ENCODE results near the gene SMAD2.

The SMAD2 gene

GRCh38 chr18:47872426-47872825 lies 58.0 kb downstream of the SMAD2 start:
- H3K27ac ChIP-seq (ENCODE audit: low read length) = no peak overlapping the region
- H3K27me3 ChIP-seq (ENCODE audit: low read depth, low read length) = no peaks in the 10 kb centered on the region
- peaks cover 0 to 10% of the 10 kb centered on the region in 2 donors for H3K4me1 ChIP-seq (ENCODE audit: control insufficient read depth in 1 of 2, insufficient read depth in 2 of 2, low read length in 2 of 2)
- peaks cover 0 to 8% of the 10 kb centered on the region in 2 donors for H3K36me3 ChIP-seq (ENCODE audit: control insufficient read depth in 1 of 2, insufficient read depth in 2 of 2, low read length in 2 of 2)
- H3K9me3 ChIP-seq (ENCODE audit: control insufficient read depth in 1 of 2, low read length in 2 of 2) = no peaks in the 10 kb centered on the region
- no peak overlapping the region for H3K4me3 ChIP-seq (ENCODE audit: low read depth in 1 of 2, low read length in 2 of 2)

DNA sequence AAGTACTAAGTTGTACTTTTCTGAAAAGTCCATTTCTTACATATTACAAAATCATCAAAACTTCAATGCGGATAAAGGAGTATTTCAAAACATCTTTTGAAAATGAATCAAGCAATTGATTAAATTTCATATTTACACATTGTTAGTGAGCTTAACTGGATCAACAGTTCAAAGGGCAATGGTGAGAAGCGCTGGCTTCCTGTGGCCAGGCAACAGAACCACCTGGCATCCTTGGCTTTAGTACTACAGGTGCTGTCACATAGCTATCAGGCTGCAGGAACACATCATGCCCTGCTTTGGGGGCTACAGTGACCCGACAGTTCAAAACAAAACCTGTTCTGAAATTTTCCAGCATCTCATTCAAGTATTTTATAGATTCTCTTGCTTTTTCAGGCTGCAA lies 59.2 kb downstream of the SMAD2 start:
- Histone ChIP-seq H3K27me3 (ENCODE audit: low read depth, low read length) (no peaks in the 10 kb centered on the region), H3K36me3 (ENCODE audit: control insufficient read depth in 1 of 2, insufficient read depth in 2 of 2, low read length in 2 of 2) (peaks cover 0 to 8% of the 10 kb centered on the region in 2 donors), H3K9me3 (ENCODE audit: control insufficient read depth in 1 of 2, low read length in 2 of 2) (no peaks in the 10 kb centered on the region), H3K4me1 (ENCODE audit: control insufficient read depth in 1 of 2, insufficient read depth in 2 of 2, low read length in 2 of 2) (peaks cover 0 to 10% of the 10 kb centered on the region in 2 donors), H3K4me3 (ENCODE audit: low read depth in 1 of 2, low read length in 2 of 2) (no peak overlapping the region), H3K27ac (ENCODE audit: low read length) (no peak overlapping the region)

DNA sequence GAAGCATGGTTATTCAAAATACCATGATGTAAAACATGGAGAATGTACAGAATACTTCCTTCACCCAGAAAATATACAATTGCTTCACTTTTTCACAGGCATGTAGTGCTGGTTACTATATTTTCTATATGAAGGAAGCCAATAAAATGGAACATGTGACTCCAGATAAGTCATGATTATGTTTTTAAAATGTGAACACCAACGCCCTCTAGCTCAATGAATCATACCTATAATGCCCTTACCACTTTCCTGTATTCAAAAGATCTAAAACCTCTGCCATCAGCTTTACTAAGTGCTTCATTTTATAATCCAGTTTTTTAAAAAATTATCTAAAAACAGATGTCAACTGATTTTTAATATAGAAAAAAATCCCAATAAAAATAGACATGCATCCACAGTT lies 59.9 kb downstream of the SMAD2 start:
- no peaks in the 10 kb centered on the region for H3K27me3 ChIP-seq (ENCODE audit: low read depth, low read length)
- H3K9me3 ChIP-seq (ENCODE audit: control insufficient read depth in 1 of 2, low read length in 2 of 2) = no peaks in the 10 kb centered on the region
- peaks cover 0 to 8% of the 10 kb centered on the region in 2 donors for H3K36me3 ChIP-seq (ENCODE audit: control insufficient read depth in 1 of 2, insufficient read depth in 2 of 2, low read length in 2 of 2)
- no peak overlapping the region for H3K27ac ChIP-seq (ENCODE audit: low read length)
- H3K4me1 ChIP-seq (ENCODE audit: control insufficient read depth in 1 of 2, insufficient read depth in 2 of 2, low read length in 2 of 2) = peaks cover 0 to 10% of the 10 kb centered on the region in 2 donors
- H3K4me3 ChIP-seq (ENCODE audit: low read depth in 1 of 2, low read length in 2 of 2) = no peak overlapping the region

DNA sequence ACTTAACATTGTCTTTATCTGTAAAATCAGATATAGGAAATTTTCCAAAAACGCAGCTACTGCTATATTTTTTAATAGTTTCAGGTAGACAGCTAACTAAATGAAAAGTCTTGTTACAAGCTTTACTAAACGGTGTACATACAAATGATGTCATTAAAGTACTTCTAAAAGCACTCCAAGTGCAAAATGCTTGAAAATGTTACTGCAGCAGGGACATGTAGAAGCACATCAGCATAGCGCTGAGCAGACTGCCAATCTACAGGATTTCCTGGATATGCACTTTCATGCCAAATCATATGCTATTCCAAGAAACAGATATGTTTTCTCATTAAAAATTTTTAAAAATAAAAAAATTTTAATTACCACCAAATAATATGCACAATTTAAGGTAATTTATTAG lies 61.7 kb downstream of the SMAD2 start:
- Histone ChIP-seq H3K27me3 (ENCODE audit: low read depth, low read length) (no peaks in the 10 kb centered on the region), H3K27ac (ENCODE audit: low read length) (no peak overlapping the region), H3K4me1 (ENCODE audit: control insufficient read depth in 1 of 2, insufficient read depth in 2 of 2, low read length in 2 of 2) (peaks cover 0 to 10% of the 10 kb centered on the region in 2 donors), H3K36me3 (ENCODE audit: control insufficient read depth in 1 of 2, insufficient read depth in 2 of 2, low read length in 2 of 2) (peaks cover 10 to 12% of the 10 kb centered on the region in 2 donors), H3K4me3 (ENCODE audit: low read depth in 1 of 2, low read length in 2 of 2) (no peak overlapping the region), H3K9me3 (ENCODE audit: control insufficient read depth in 1 of 2, low read length in 2 of 2) (no peaks in the 10 kb centered on the region)

- H3K4me3 ChIP-seq (ENCODE audit: low read depth in 1 of 2, low read length in 2 of 2) = no peak overlapping the region
- no peaks in the 10 kb centered on the region for H3K9me3 ChIP-seq (ENCODE audit: control insufficient read depth in 1 of 2, low read length in 2 of 2)
- peaks cover 20 to 25% of the 10 kb centered on the region in 2 donors for H3K36me3 ChIP-seq (ENCODE audit: control insufficient read depth in 1 of 2, insufficient read depth in 2 of 2, low read length in 2 of 2)
- H3K27ac ChIP-seq (ENCODE audit: low read length) = no peak overlapping the region
- no peaks in the 10 kb centered on the region for H3K27me3 ChIP-seq (ENCODE audit: low read depth, low read length)
- no peaks in the 10 kb centered on the region for H3K4me1 ChIP-seq (ENCODE audit: control insufficient read depth in 1 of 2, insufficient read depth in 2 of 2, low read length in 2 of 2)
Measured at GRCh38 chr18:47865183-47865582, 65.3 kb downstream of the SMAD2 start.

- Histone ChIP-seq H3K27ac (ENCODE audit: low read length) (no peak overlapping the region), H3K4me1 (ENCODE audit: control insufficient read depth in 1 of 2, insufficient read depth in 2 of 2, low read length in 2 of 2) (no peaks in the 10 kb centered on the region), H3K4me3 (ENCODE audit: low read depth in 1 of 2, low read length in 2 of 2) (no peak overlapping the region), H3K9me3 (ENCODE audit: control insufficient read depth in 1 of 2, low read length in 2 of 2) (peaks cover 9 to 11% of the 10 kb centered on the region in 2 donors), H3K36me3 (ENCODE audit: control insufficient read depth in 1 of 2, insufficient read depth in 2 of 2, low read length in 2 of 2) (peaks cover 14 to 39% of the 10 kb centered on the region in 2 donors), H3K27me3 (ENCODE audit: low read depth, low read length) (no peaks in the 10 kb centered on the region)
Measured at GRCh38 chr18:47863041-47863440, 67.4 kb downstream of the SMAD2 start.

DNA sequence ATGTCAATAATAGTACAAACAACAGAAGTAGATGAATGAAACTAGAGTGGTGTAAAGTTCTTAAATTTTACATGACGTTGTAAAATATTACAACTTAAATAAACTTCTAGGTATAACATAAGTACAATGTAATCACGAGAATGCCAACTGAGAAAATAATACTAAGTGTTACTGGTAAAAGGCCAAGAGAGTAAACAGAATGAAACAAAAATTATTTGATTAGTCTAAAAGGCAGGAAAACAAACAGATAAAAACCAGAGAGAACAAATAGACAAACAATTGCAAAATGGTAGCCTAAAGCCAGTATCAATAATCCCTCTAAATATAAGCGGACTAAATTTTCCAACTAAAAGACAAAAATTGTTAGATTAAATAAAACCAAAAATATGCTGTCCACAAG lies 71.9 kb downstream of the SMAD2 start:
- Histone ChIP-seq H3K27me3 (ENCODE audit: low read depth, low read length) (no peaks in the 10 kb centered on the region), H3K36me3 (ENCODE audit: control insufficient read depth in 1 of 2, insufficient read depth in 2 of 2, low read length in 2 of 2) (peaks cover 15 to 52% of the 10 kb centered on the region in 2 donors), H3K4me1 (ENCODE audit: control insufficient read depth in 1 of 2, insufficient read depth in 2 of 2, low read length in 2 of 2) (no peaks in the 10 kb centered on the region), H3K9me3 (ENCODE audit: control insufficient read depth in 1 of 2, low read length in 2 of 2) (peaks cover 22 to 31% of the 10 kb centered on the region in 2 donors), H3K4me3 (ENCODE audit: low read depth in 1 of 2, low read length in 2 of 2) (peak overlapping the region in 1 of 2 donors; percentile 0), H3K27ac (ENCODE audit: low read length) (no peak overlapping the region)

GRCh38 chr18:47847635-47848034 lies 82.8 kb downstream of the SMAD2 start:
- no peak overlapping the region for H3K4me3 ChIP-seq (ENCODE audit: low read depth in 1 of 2, low read length in 2 of 2)
- H3K27ac ChIP-seq (ENCODE audit: low read length) = no peak overlapping the region
- peaks cover 0 to 4% of the 10 kb centered on the region in 2 donors for H3K4me1 ChIP-seq (ENCODE audit: control insufficient read depth in 1 of 2, insufficient read depth in 2 of 2, low read length in 2 of 2)
- peaks cover 13 to 27% of the 10 kb centered on the region in 2 donors for H3K36me3 ChIP-seq (ENCODE audit: control insufficient read depth in 1 of 2, insufficient read depth in 2 of 2, low read length in 2 of 2)
- H3K27me3 ChIP-seq (ENCODE audit: low read depth, low read length) = no peaks in the 10 kb centered on the region
- H3K9me3 ChIP-seq (ENCODE audit: control insufficient read depth in 1 of 2, low read length in 2 of 2) = no peaks in the 10 kb centered on the region

DNA sequence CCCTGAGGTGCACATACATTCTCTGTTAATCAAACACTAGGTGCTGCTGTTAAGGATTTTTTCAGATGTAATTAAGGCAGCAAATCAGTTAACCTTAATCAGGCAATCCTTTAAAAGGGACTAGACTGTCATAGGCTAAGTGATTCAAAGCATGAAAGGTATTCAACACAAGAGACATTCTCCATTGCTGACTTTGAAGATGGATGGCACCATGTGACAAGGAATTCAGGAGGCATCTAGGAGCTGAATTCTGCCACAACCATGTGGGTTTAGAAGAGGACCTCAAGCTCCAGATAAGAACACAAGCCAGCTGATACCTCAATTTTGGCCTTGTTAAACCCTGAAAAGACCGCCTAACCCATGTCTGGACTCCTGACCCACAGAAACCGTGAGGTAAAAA lies 84.0 kb downstream of the SMAD2 start:
- Histone ChIP-seq H3K4me1 (ENCODE audit: control insufficient read depth in 1 of 2, insufficient read depth in 2 of 2, low read length in 2 of 2) (peaks cover 0 to 4% of the 10 kb centered on the region in 2 donors), H3K36me3 (ENCODE audit: control insufficient read depth in 1 of 2, insufficient read depth in 2 of 2, low read length in 2 of 2) (peaks cover 17 to 38% of the 10 kb centered on the region in 2 donors), H3K4me3 (ENCODE audit: low read depth in 1 of 2, low read length in 2 of 2) (no peak overlapping the region), H3K27me3 (ENCODE audit: low read depth, low read length) (no peaks in the 10 kb centered on the region), H3K27ac (ENCODE audit: low read length) (no peak overlapping the region), H3K9me3 (ENCODE audit: control insufficient read depth in 1 of 2, low read length in 2 of 2) (no peaks in the 10 kb centered on the region)

GRCh38 chr18:47844828-47845498 lies 85.5 kb downstream of the SMAD2 start:
- no peak overlapping the region for H3K4me3 ChIP-seq (ENCODE audit: low read depth in 1 of 2, low read length in 2 of 2)

DNA sequence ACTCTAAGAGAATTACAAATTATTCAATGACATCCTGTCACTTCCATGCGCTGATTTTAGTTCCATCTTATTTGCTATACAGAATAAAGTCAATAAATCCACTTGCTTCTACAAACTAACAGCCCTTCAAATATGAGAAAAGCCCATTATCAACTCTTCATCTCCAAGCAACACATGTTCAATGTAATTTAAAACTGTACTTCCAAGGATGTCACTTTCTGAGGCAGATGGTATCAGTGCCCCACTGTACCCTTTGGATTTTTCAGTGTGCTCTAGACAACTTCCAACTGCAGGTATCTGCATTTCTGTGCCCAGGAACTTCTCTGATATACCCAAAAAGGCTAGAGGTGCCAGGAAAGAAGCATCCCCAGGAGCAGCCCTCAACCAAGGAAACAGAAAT lies 87.6 kb downstream of the SMAD2 start:
- Histone ChIP-seq H3K9me3 (ENCODE audit: control insufficient read depth in 1 of 2, low read length in 2 of 2) (no peaks in the 10 kb centered on the region), H3K27ac (ENCODE audit: low read length) (no peak overlapping the region), H3K36me3 (ENCODE audit: control insufficient read depth in 1 of 2, insufficient read depth in 2 of 2, low read length in 2 of 2) (peaks cover 24 to 53% of the 10 kb centered on the region in 2 donors), H3K27me3 (ENCODE audit: low read depth, low read length) (no peaks in the 10 kb centered on the region), H3K4me1 (ENCODE audit: control insufficient read depth in 1 of 2, insufficient read depth in 2 of 2, low read length in 2 of 2) (peaks cover 0 to 4% of the 10 kb centered on the region in 2 donors), H3K4me3 (ENCODE audit: low read depth in 1 of 2, low read length in 2 of 2) (no peak overlapping the region)

More at GRCh38 chr18:47844828-47845498, 85.5 kb downstream of the SMAD2 start:
- Histone ChIP-seq H3K36me3 (ENCODE audit: control insufficient read depth in 1 of 2, insufficient read depth in 2 of 2, low read length in 2 of 2) (peaks cover 19 to 46% of the 10 kb centered on the region in 2 donors), H3K9me3 (ENCODE audit: control insufficient read depth in 1 of 2, low read length in 2 of 2) (no peaks in the 10 kb centered on the region), H3K27me3 (ENCODE audit: low read depth, low read length) (no peaks in the 10 kb centered on the region), H3K4me1 (ENCODE audit: control insufficient read depth in 1 of 2, insufficient read depth in 2 of 2, low read length in 2 of 2) (peaks cover 0 to 4% of the 10 kb centered on the region in 2 donors), H3K27ac (ENCODE audit: low read length) (no peak overlapping the region)

- H3K4me1 ChIP-seq (ENCODE audit: control insufficient read depth in 1 of 2, insufficient read depth in 2 of 2, low read length in 2 of 2) = no peaks in the 10 kb centered on the region
- no peaks in the 10 kb centered on the region for H3K27me3 ChIP-seq (ENCODE audit: low read depth, low read length)
- H3K9me3 ChIP-seq (ENCODE audit: control insufficient read depth in 1 of 2, low read length in 2 of 2) = no peaks in the 10 kb centered on the region
- no peak overlapping the region for H3K27ac ChIP-seq (ENCODE audit: low read length)
- H3K4me3 ChIP-seq (ENCODE audit: low read depth in 1 of 2, low read length in 2 of 2) = no peak overlapping the region
- H3K36me3 ChIP-seq (ENCODE audit: control insufficient read depth in 1 of 2, insufficient read depth in 2 of 2, low read length in 2 of 2) = peaks cover 16 to 35% of the 10 kb centered on the region in 2 donors
Measured at GRCh38 chr18:47838396-47838795, 92.1 kb downstream of the SMAD2 start.
